SU-DHL-6 (cell line): ENCODE data around the gene LRRC75A.

Experiments used
- H2AFZ ChIP-seq: fragments of 200-600 bp; sonication (generic); 2 replicates; pipeline ENCODE4 v1.6.1; 2014; ENCODE audit warnings: low read depth, mild to moderate bottlenecking, moderate library complexity, mixed read lengths, antibody characterized with exemption, low read length; ENCODE audit not compliant: severe bottlenecking
- H3F3A ChIP-seq: fragments of 200-600 bp; shearing (Covaris generic); 2 replicates; pipeline ENCODE4 v1.6.0; 2016; ENCODE audit warnings: antibody characterized with exemption, mild to moderate bottlenecking; ENCODE audit not compliant: insufficient read depth
- H3K27ac ChIP-seq: fragments of 200-600 bp; sonication (generic); 2 replicates; pipeline ENCODE4 v1.5.1; 2016; ENCODE audit warnings: low read depth, mild to moderate bottlenecking, low read length, moderate library complexity, mixed read lengths
- H3K27me3 ChIP-seq: fragments of 200-600 bp; sonication (generic), shearing (Covaris generic); 2 replicates; pipeline ENCODE4 v1.6.0; 2014; ENCODE audit warnings: mild to moderate bottlenecking, low read length
- H3K36me3 ChIP-seq: fragments of 200-600 bp; sonication (generic); 2 replicates; pipeline ENCODE4 v1.6.1; 2014; ENCODE audit warnings: mild to moderate bottlenecking, low read length, mixed read lengths
- H3K4me2 ChIP-seq: fragments of 300-600, 200-600 bp; shearing (Covaris generic), sonication (generic); 2 replicates; pipeline ENCODE4 v1.6.0; 2014; ENCODE audit warnings: low read length, low read depth, mild to moderate bottlenecking; ENCODE audit not compliant: poor library complexity, severe bottlenecking
- H3K4me3 ChIP-seq: fragments of 200-600 bp; sonication (generic); 2 replicates; pipeline ENCODE4 v1.5.1; 2014; ENCODE audit warnings: antibody characterized with exemption, low read length, mild to moderate bottlenecking, mixed read lengths; ENCODE audit not compliant: insufficient read depth, poor library complexity, severe bottlenecking
- H3K79me2 ChIP-seq: fragments of 200-600 bp; sonication (generic); 2 replicates; pipeline ENCODE4 v1.6.1; 2014; ENCODE audit warnings: mild to moderate bottlenecking, low read length, moderate library complexity; ENCODE audit not compliant: insufficient read depth
- H3K9ac ChIP-seq: fragments of 200-600 bp; sonication (generic); 2 replicates; pipeline ENCODE4 v1.7.0; 2014; ENCODE audit warnings: mild to moderate bottlenecking, low read length
- H3K9me2 ChIP-seq: fragments of 200-600 bp; sonication (generic); replicated peaks from 2 replicates; pipeline ENCODE4 v1.6.1; 2014; ENCODE audit warnings: low read length; ENCODE audit not compliant: insufficient read depth
- H3K9me3 ChIP-seq: fragments of 200-600 bp; sonication (generic); 2 replicates; pipeline ENCODE4 v1.6.1; 2014; ENCODE audit warnings: low read length, mixed read lengths; ENCODE audit not compliant: insufficient read depth
- H4K20me1 ChIP-seq: fragments of 200-600 bp; sonication (generic); 2 replicates; pipeline ENCODE4 v1.6.1; 2014; ENCODE audit warnings: low read depth, mild to moderate bottlenecking, antibody characterized with exemption, low read length, moderate library complexity, mixed read lengths
- CTCF ChIP-seq: fragments of 200-600 bp; sonication (generic); IDR thresholded peaks from one replicate; pipeline ENCODE4 v1.5.1; 2017; ENCODE audit warnings: antibody characterized with exemption, mild to moderate bottlenecking, low read length, moderate library complexity; ENCODE audit not compliant: insufficient read depth, poor library complexity, severe bottlenecking
- EZH2phosphoT487 ChIP-seq: fragments of 200-600 bp; sonication (generic), shearing (Covaris generic); conservative IDR thresholded peaks from 2 replicates; pipeline ENCODE4 v1.6.1; 2018; ENCODE audit warnings: mild to moderate bottlenecking, antibody characterized with exemption, low read length, moderate library complexity, mixed read lengths

LRRC75A gene

GRCh38 chr17:16496820-16497489 lies 5.0 kb upstream of the LRRC75A start:
- no peaks in the 10 kb centered on the region for H3K36me3 ChIP-seq
- H2AFZ ChIP-seq: no peak overlapping the region
- H3K27me3 ChIP-seq: 0 out of 2 replicates have a peak, but pooled peaks cover 3% of the 10 kb centered on the region
- no peak overlapping the region for H3K4me3 ChIP-seq
- no peaks in the 10 kb centered on the region for H3K9me2 ChIP-seq
- H3K27ac ChIP-seq: no peak overlapping the region
- H3K4me2 ChIP-seq: no peak overlapping the region
- H3K79me2 ChIP-seq: no peaks in the 10 kb centered on the region
- H3K9ac ChIP-seq: no peak overlapping the region
- no peaks in the 10 kb centered on the region for H4K20me1 ChIP-seq
- H3F3A ChIP-seq: no peaks in the 10 kb centered on the region
- no peaks in the 10 kb centered on the region for H3K9me3 ChIP-seq
- TF ChIP-seq CTCF (no peak), EZH2phosphoT487 (no peak)

- Histone ChIP-seq H3F3A (no peaks in the 10 kb centered on the region), H3K9me2 (no peaks in the 10 kb centered on the region), H3K4me3 (no peak overlapping the region), H3K27me3 (0 out of 2 replicates have a peak, but pooled peaks cover 3% of the 10 kb centered on the region), H2AFZ (no peak overlapping the region), H3K9ac (no peak overlapping the region), H4K20me1 (no peaks in the 10 kb centered on the region), H3K9me3 (no peaks in the 10 kb centered on the region), H3K4me2 (no peak overlapping the region), H3K36me3 (no peaks in the 10 kb centered on the region), H3K79me2 (no peaks in the 10 kb centered on the region), H3K27ac (no peak overlapping the region)
- TF ChIP-seq CTCF: no peak
- no peak for TF ChIP-seq EZH2phosphoT487
Observed at GRCh38 chr17:16495980-16496819, 4.2 kb upstream of the LRRC75A start.

GRCh38 chr17:16495561-16495960 lies 3.6 kb upstream of the LRRC75A start:
- H3K9me2 ChIP-seq: no peaks in the 10 kb centered on the region
- no peak overlapping the region for H3K9ac ChIP-seq
- no peak overlapping the region for H3K27ac ChIP-seq
- H4K20me1 ChIP-seq: no peaks in the 10 kb centered on the region
- no peaks in the 10 kb centered on the region for H3F3A ChIP-seq
- H3K36me3 ChIP-seq: no peaks in the 10 kb centered on the region
- no peak overlapping the region for H2AFZ ChIP-seq
- H3K9me3 ChIP-seq: no peaks in the 10 kb centered on the region
- H3K4me3 ChIP-seq: no peak overlapping the region
- H3K27me3 ChIP-seq: 0 out of 2 replicates have a peak, but pooled peaks cover 3% of the 10 kb centered on the region
- H3K79me2 ChIP-seq: no peaks in the 10 kb centered on the region
- H3K4me2 ChIP-seq: no peak overlapping the region
- TF ChIP-seq CTCF (no peak), EZH2phosphoT487 (no peak)
